PC-9 (cell line): Measurements from ENCODE around the gene CNIH3. TPM values are rescaled to one million over a fixed set of nuclear protein-coding genes. Genes with fewer than 3 reads are reported as not detected.
"Not testable (repeated sequence)": the region's sequence is repeated elsewhere in the genome, so short reads cannot be mapped to it uniquely, and the experiment has no call there.

Source experiments
- Bru-seq: library from RNA; stranded (reverse); fragments of 400-500 nt; gene quantifications from one replicate; lab custom pipeline; 2021; lab: Mats Ljungman, UMichigan
- BruChase-seq, 2 experiments: library from RNA; stranded (reverse); fragments of 400-500 nt; gene quantifications; one replicate each; lab custom pipeline; 2021; lab: Mats Ljungman, UMichigan
- BruUV-seq: library from RNA; stranded (reverse); fragments of 400-500 nt; replicated peaks from 2 replicates; lab custom pipeline; 2021; lab: Mats Ljungman, UMichigan
- CTCF ChIA-PET: fragments of 300-600 bp; sonication (Branson Sonifier 250); formaldehyde crosslinking; loops from one replicate; lab custom pipeline; 2022; ENCODE audit warnings: antibody characterized with exemption; lab: Charles Lee
- POLR2A ChIA-PET: fragments of 300-600 bp; sonication (Branson Sonifier 250); formaldehyde crosslinking; loops from one replicate; lab custom pipeline; 2022; ENCODE audit warnings: antibody characterized with exemption; ENCODE audit not compliant: unreplicated experiment; lab: Charles Lee
- DNase-seq, 2 experiments: peaks; one replicate each; pipeline versions ENCODE4 v3.0.0 to v3.0.0-alpha.2; 2015 to 2022; ENCODE audit warnings: mixed read lengths in 1 of 2
- H2AFZ ChIP-seq: fragments of 200-600 bp; sonication (generic); 2 replicates; pipeline ENCODE4 v1.8.1; 2017; ENCODE audit warnings: antibody characterized with exemption
- H3F3A ChIP-seq: fragments of 200-600 bp; sonication (generic); 2 replicates; pipeline ENCODE4 v1.8.1; 2017; ENCODE audit warnings: antibody characterized with exemption, mild to moderate bottlenecking, low read depth; ENCODE audit not compliant: insufficient read depth
- H3K27ac ChIP-seq: fragments of 200-600 bp; sonication (generic); 2 replicates; pipeline ENCODE4 v1.6.1; 2016; ENCODE audit warnings: mixed run types
- H3K27me3 ChIP-seq: fragments of 200-600 bp; sonication (generic); 2 replicates; pipeline ENCODE4 v1.6.1; 2016; ENCODE audit warnings: low read depth, mixed run types; ENCODE audit not compliant: insufficient read depth
- H3K36me3 ChIP-seq: fragments of 200-600 bp; sonication (generic); 2 replicates; pipeline ENCODE4 v1.6.1; 2016; ENCODE audit warnings: low read depth, mixed run types
- H3K4me1 ChIP-seq: fragments of 200-600 bp; sonication (generic); replicated peaks from 2 replicates; pipeline ENCODE4 v1.6.1; 2016; ENCODE audit warnings: mixed run types; ENCODE audit not compliant: insufficient read depth
- H3K4me2 ChIP-seq: fragments of 200-600 bp; sonication (generic); 2 replicates; pipeline ENCODE4 v1.6.1; 2017; ENCODE audit warnings: mixed run types
- H3K4me3 ChIP-seq: fragments of 200-600 bp; sonication (generic); 2 replicates; pipeline ENCODE4 v1.6.1; 2016; ENCODE audit warnings: mixed run types
- H3K79me2 ChIP-seq: fragments of 200-600 bp; sonication (generic); 2 replicates; pipeline ENCODE4 v1.6.1; 2017; ENCODE audit warnings: low read depth, mixed run types
- H3K9me2 ChIP-seq: fragments of 200-600 bp; sonication (generic); 2 replicates; pipeline ENCODE4 v1.8.1; 2017; ENCODE audit warnings: mild to moderate bottlenecking; ENCODE audit not compliant: insufficient read depth
- H3K9me3 ChIP-seq: fragments of 200-600 bp; sonication (generic); 2 replicates; pipeline ENCODE4 v1.8.1; 2016; ENCODE audit warnings: low read depth; ENCODE audit not compliant: insufficient read depth
- H4K20me1 ChIP-seq: fragments of 200-600 bp; sonication (generic); 2 replicates; pipeline ENCODE4 v1.8.1; 2017; ENCODE audit not compliant: insufficient read depth
- CTCF ChIP-seq: fragments of 200-600 bp; sonication (generic); conservative IDR thresholded peaks from 2 replicates; pipeline ENCODE4 v1.6.1; 2017; ENCODE audit warnings: mixed run types, antibody characterized with exemption, mild to moderate bottlenecking, moderate library complexity
- EZH2 ChIP-seq: fragments of 200-600 bp; sonication (generic); IDR thresholded peaks from 2 replicates; pipeline ENCODE4 v1.8.0; 2017; ENCODE audit warnings: antibody characterized with exemption, low read depth
- intact Hi-C: fragments of 100-400 bp; cut with micrococcal nuclease; formaldehyde crosslinking; loops from one replicate; pipeline ENCODE4 v1.10.0; 2022; ENCODE audit not compliant: unreplicated experiment
- long read RNA-seq: library from polyadenylated mRNA; stranded (forward); transcript quantifications from one replicate; pipeline ENCODE4 v2.0.0, GENCODE V29; 2022
- total RNA-seq: library from RNA; stranded (reverse); gene quantifications from 2 replicates; pipeline ENCODE4 v1.2.3, GENCODE V29; 2021

Gene CNIH3
- total RNA-seq, result 7.4 and 8.4 TPM in 2 replicates
- Bru-seq, nascent RNA, result percentile 56 among the genes with signal in this experiment
- percentile 44 among the genes with signal in this experiment for BruChase-seq, experiment 1, labeled RNA remaining after a 2-hour chase
- percentile 33 among the genes with signal in this experiment for BruChase-seq, experiment 2, labeled RNA remaining after a 6-hour chase
- long read RNA-seq, partial matches to known transcripts, result 0 of 7 reads
- long read RNA-seq, other reads (novel, unspliced or antisense), result 5 of 7 reads

DNA sequence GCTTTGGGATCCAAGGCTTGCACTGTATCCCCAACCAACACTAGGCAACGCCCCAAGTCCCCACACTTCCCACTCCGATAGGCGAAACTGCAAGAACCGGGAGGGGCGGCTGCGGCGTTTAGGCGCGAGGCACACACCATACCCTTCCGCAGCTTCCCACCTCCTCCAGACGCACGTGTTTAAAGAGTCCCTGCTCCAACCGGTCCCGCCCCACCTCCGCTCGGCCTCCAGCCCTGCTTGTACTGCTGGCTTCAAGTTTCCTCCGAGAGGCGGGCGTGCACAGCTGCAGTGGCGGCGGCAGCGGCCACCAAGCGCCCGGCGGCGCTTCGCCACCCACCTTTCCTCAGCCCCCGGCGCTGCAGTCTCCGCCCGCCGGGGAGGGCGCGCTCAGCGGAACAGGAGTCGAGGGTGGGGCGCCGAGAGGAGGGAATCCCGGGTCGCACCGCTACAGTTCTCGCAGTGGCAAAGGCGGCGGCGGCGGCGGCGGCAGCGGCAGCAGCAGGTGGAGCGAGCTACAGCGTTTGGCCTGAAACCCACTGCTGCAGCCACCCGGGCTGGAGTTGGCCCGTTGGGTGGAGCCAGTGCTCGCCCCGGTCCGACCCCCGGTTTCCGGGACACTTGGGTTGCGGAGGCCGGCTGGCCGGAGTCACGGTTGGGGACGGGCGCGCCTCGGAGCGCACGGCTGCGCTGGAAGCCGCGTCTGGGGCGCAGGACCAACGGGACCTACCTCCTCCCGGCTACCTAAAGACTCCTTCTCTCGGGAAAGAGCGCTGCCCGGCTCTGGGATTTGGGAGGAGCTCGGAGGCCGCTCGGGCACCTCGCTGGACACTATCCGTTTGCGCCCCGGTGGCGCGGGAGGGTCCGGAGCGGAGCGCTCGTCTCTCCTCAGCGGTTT is at the start of gene CNIH3:
Gene CNIH3 (plus strand): TSS at position 457 of the 895 bp plus-strand sequence. CDS start 858 bp downstream, outside the sequence.
- intact Hi-C loops, result loop anchor here (2.0 to 5.0 kb wide), 2 partner anchors 21 to 36 kb away; no protein-coding TSS in a partner anchor
- peaks cover 34% of the 10 kb centered on the region for H3K4me1 ChIP-seq
- TSS peak; percentile 33 for BruUV-seq
- peaks cover 48% of the 10 kb centered on the region for H3K79me2 ChIP-seq
- no peak for TF ChIP-seq EZH2
- no peak for TF ChIP-seq CTCF
- H3K36me3 ChIP-seq, result no peaks in the 10 kb centered on the region
- CTCF ChIA-PET, result interaction anchor here (0.7 to 0.9 kb wide), 3 partner anchors 24 to 767 kb away, joined by 3 read pairs; no protein-coding TSS in a partner anchor
- H2AFZ ChIP-seq, result peak within 1 kb of the TSS; percentile 94
- no peaks in the 10 kb centered on the region for H3K9me2 ChIP-seq
- H3K4me2 ChIP-seq, result peak within 1 kb of the TSS; percentile 93
- no peaks in the 10 kb centered on the region for H3K9me3 ChIP-seq
- peak; percentile 75 to 83 for DNase-seq
- POLR2A ChIA-PET, result interaction anchor here (0.6 kb wide), 1 partner anchor 235 kb away, joined by 3 read pairs; no protein-coding TSS in a partner anchor
- H3K27ac ChIP-seq, result peak within 1 kb of the TSS; percentile 23; the same call in 1 of the 2 replicates
- H3F3A ChIP-seq, result peaks cover 8% of the 10 kb centered on the region; the same call in 1 of the 2 replicates
- no peaks in the 10 kb centered on the region for H3K27me3 ChIP-seq
- H3K4me3 ChIP-seq, result peak within 1 kb of the TSS; percentile 87
- peaks cover 16% of the 10 kb centered on the region for H4K20me1 ChIP-seq

DNA sequence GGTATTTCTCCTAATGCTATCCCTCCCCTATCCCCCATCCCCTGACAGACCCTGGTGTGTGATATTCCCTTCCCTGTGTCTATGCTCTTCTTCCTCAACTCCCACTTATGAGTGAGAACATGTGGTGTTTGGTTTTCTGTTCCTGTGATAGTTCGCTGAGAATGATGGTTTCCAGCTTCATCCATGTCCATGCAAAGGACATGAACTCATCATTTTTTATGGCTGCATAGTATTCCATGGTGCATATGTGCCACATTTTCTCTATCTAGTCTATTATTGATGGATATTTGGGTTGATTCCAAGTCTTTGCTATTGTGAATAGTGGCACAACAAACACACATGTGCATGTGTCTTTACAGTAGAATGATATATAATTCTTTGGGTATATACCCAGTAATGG is 49.6 kb upstream of the CNIH3 start:
- BruUV-seq, H3K4me3 ChIP-seq, POLR2A ChIA-PET, intact Hi-C loops, H3K79me2 ChIP-seq, H4K20me1 ChIP-seq, H3K9me2 ChIP-seq, H3K27me3 ChIP-seq, DNase-seq, H3K36me3 ChIP-seq, H2AFZ ChIP-seq, H3K9me3 ChIP-seq, CTCF ChIA-PET: not testable (repeated sequence)
- Histone ChIP-seq H3K4me2 (peak overlapping the region; percentile 86), H3F3A (peaks cover 49% of the 10 kb centered on the region), H3K4me1 (peaks cover 70% of the 10 kb centered on the region), H3K27ac (peak overlapping the region; percentile 98)

DNA sequence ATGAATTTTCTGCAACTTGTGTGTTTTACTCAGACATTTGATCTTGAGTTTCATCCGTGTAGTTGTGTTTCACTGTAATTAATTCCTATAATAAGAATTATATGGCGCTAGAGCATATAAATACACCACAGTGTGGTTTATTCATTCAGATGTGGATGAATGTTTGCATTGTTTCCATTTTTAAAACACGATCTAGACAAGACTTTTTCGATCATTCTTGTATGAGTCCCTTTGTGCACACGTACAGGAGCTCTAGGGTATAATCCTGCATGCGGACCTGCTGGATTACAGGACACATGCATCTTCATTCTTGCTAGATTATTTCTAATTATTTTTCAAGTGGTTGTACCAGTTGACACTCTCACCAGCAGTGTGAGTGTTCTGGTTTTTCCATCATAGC is 46.8 kb upstream of the CNIH3 start:
- Histone ChIP-seq H3F3A (peaks cover 52% of the 10 kb centered on the region), H3K4me1 (peaks cover 66% of the 10 kb centered on the region), H3K4me3 (no peak overlapping the region), H3K27me3 (no peaks in the 10 kb centered on the region), H3K36me3 (no peaks in the 10 kb centered on the region), H3K27ac (peak overlapping the region; percentile 10; the same call in 1 of the 2 replicates), H3K4me2 (no peak overlapping the region), H3K9me3 (peaks cover 12% of the 10 kb centered on the region), H2AFZ (no peak overlapping the region), H3K9me2 (no peaks in the 10 kb centered on the region), H3K79me2 (peaks cover 7% of the 10 kb centered on the region), H4K20me1 (no peaks in the 10 kb centered on the region)
- no TSS peak for BruUV-seq
- POLR2A ChIA-PET, result no interaction called here
- no peak for DNase-seq
- TF ChIP-seq EZH2, result no peak
- no peak for TF ChIP-seq CTCF
- CTCF ChIA-PET, result no interaction called here
- intact Hi-C loops, result no loop called here

- intact Hi-C loops, result loop anchor here (2.0 kb wide), 1 partner anchor 21 kb away; no protein-coding TSS in a partner anchor
- H3K79me2 ChIP-seq, H4K20me1 ChIP-seq, CTCF ChIA-PET, BruUV-seq, H3K9me2 ChIP-seq, POLR2A ChIA-PET, H2AFZ ChIP-seq, H3K27me3 ChIP-seq: not testable (repeated sequence)
- Histone ChIP-seq H3K4me3 (0 out of 2 replicates have a peak overlapping the region, but pooled peaks have one; percentile 5), H3K9me3 (peaks cover 16% of the 10 kb centered on the region), H3K36me3 (peaks cover 12% of the 10 kb centered on the region; the same call in 1 of the 2 replicates), H3K27ac (peak overlapping the region; percentile 88), H3K4me1 (peaks cover 41% of the 10 kb centered on the region), H3F3A (peaks cover 27% of the 10 kb centered on the region), H3K4me2 (peak overlapping the region; percentile 45)
- DNase-seq, result peak; percentile 60 to 94
Observed at GRCh38 chr1:224571975-224572374, 44.1 kb upstream of the CNIH3 start.
